Measurements from ENCODE around the gene RPTOR. TPM values are rescaled to one million over a fixed set of nuclear protein-coding genes. Genes with fewer than 3 reads are reported as not detected.

Gene RPTOR
- total RNA-seq, 1 experiment from 2014 or later = 46.2 TPM

- intact Hi-C loops (cut with micrococcal nuclease) = no loop called here
- H3K27ac ChIP-seq (ENCODE audit: low read length) = no peak overlapping the region
- BruUV-seq (replicated peaks) = no TSS peak
- H3K4me3 ChIP-seq (ENCODE audit: low read length) = no peak overlapping the region
- H3K9me3 ChIP-seq (ENCODE audit: low read length) = no peaks in the 10 kb centered on the region
- H3K9ac ChIP-seq (ENCODE audit: low read length) = no peak overlapping the region
- H2AFZ ChIP-seq (ENCODE audit: low read length) = no peak overlapping the region
- H3K4me2 ChIP-seq (ENCODE audit: low read length) = no peak overlapping the region
- H3K9me2 ChIP-seq (replicated peaks; ENCODE audit: low read length) = no peaks in the 10 kb centered on the region
- H3K27me3 ChIP-seq (ENCODE audit: low read length) = no peaks in the 10 kb centered on the region
- ATAC-seq = no peak
- H3K79me2 ChIP-seq (ENCODE audit: low read length) = peaks cover 87% of the 10 kb centered on the region
- H3K4me1 ChIP-seq (ENCODE audit: insufficient read depth, low read length) = peaks cover 17% of the 10 kb centered on the region
- TF ChIP-seq EZH2 (IDR thresholded peaks at IDR 0.05; ENCODE audit: low read length, unreplicated experiment) (no peak), EZH2phosphoT487 (IDR thresholded peaks at IDR 0.05; ENCODE audit: borderline replicate concordance, low read length) (no peak), CTCF (conservative IDR thresholded peaks at IDR 0.05; ENCODE audit: low read depth, low read length) (no peak)
- POLR2A ChIA-PET (ENCODE audit: unreplicated experiment) = no interaction called here
- no peak for DNase-seq
- CTCF ChIA-PET = interaction anchor here (0.7 kb wide), 1 partner anchor 33 kb away, joined by 4 read pairs; no protein-coding TSS in a partner anchor
- H4K20me1 ChIP-seq (ENCODE audit: low read length) = peaks cover 19% of the 10 kb centered on the region; the same call in 1 of the 2 replicates
- H3K36me3 ChIP-seq (ENCODE audit: low read depth, low read length) = no peaks in the 10 kb centered on the region
- no peaks in the 10 kb centered on the region for H3F3A ChIP-seq (ENCODE audit: low read length, unreplicated experiment)
Measured at GRCh38 chr17:80604009-80604669, 59.5 kb downstream of the RPTOR start.

- Histone ChIP-seq H3K4me1 (ENCODE audit: insufficient read depth, low read length) (peaks cover 14% of the 10 kb centered on the region), H3K9me2 (replicated peaks; ENCODE audit: low read length) (no peaks in the 10 kb centered on the region), H3F3A (ENCODE audit: low read length, unreplicated experiment) (no peaks in the 10 kb centered on the region), H3K79me2 (ENCODE audit: low read length) (peaks cover 87% of the 10 kb centered on the region), H4K20me1 (ENCODE audit: low read length) (peaks cover 19% of the 10 kb centered on the region; the same call in 1 of the 2 replicates), H3K4me2 (ENCODE audit: low read length) (no peak overlapping the region), H3K9ac (ENCODE audit: low read length) (no peak overlapping the region), H3K27ac (ENCODE audit: low read length) (no peak overlapping the region), H3K27me3 (ENCODE audit: low read length) (no peaks in the 10 kb centered on the region), H3K9me3 (ENCODE audit: low read length) (no peaks in the 10 kb centered on the region), H3K36me3 (ENCODE audit: low read depth, low read length) (no peaks in the 10 kb centered on the region), H3K4me3 (ENCODE audit: low read length) (no peak overlapping the region), H2AFZ (ENCODE audit: low read length) (no peak overlapping the region)
- POLR2A ChIA-PET (ENCODE audit: unreplicated experiment) = no interaction called here
- intact Hi-C loops (cut with micrococcal nuclease) = no loop called here
- ATAC-seq = no peak
- no peak for DNase-seq
- CTCF ChIA-PET = interaction anchor here (0.7 kb wide), 1 partner anchor 33 kb away, joined by 4 read pairs; no protein-coding TSS in a partner anchor
- no TSS peak for BruUV-seq (replicated peaks)
- TF ChIP-seq EZH2phosphoT487 (IDR thresholded peaks at IDR 0.05; ENCODE audit: borderline replicate concordance, low read length) = no peak
- no peak for TF ChIP-seq CTCF (conservative IDR thresholded peaks at IDR 0.05; ENCODE audit: low read depth, low read length)
- no peak for TF ChIP-seq EZH2 (IDR thresholded peaks at IDR 0.05; ENCODE audit: low read length, unreplicated experiment)
Measured at GRCh38 chr17:80604670-80605010, 60.0 kb downstream of the RPTOR start.

GRCh38 chr17:80605326-80606066 is 60.9 kb downstream of the RPTOR start:
- Histone ChIP-seq H2AFZ (ENCODE audit: low read length) (no peak overlapping the region), H3K4me3 (ENCODE audit: low read length) (no peak overlapping the region), H3K4me2 (ENCODE audit: low read length) (no peak overlapping the region), H3K9me2 (replicated peaks; ENCODE audit: low read length) (no peaks in the 10 kb centered on the region), H3K9ac (ENCODE audit: low read length) (no peak overlapping the region), H3K27ac (ENCODE audit: low read length) (no peak overlapping the region), H3K79me2 (ENCODE audit: low read length) (peaks cover 87% of the 10 kb centered on the region), H3F3A (ENCODE audit: low read length, unreplicated experiment) (no peaks in the 10 kb centered on the region), H3K4me1 (ENCODE audit: insufficient read depth, low read length) (peaks cover 11% of the 10 kb centered on the region), H3K36me3 (ENCODE audit: low read depth, low read length) (no peaks in the 10 kb centered on the region), H4K20me1 (ENCODE audit: low read length) (peaks cover 25% of the 10 kb centered on the region), H3K9me3 (ENCODE audit: low read length) (no peaks in the 10 kb centered on the region), H3K27me3 (ENCODE audit: low read length) (no peaks in the 10 kb centered on the region)
- intact Hi-C loops (cut with micrococcal nuclease) = no loop called here
- TF ChIP-seq EZH2phosphoT487 (IDR thresholded peaks at IDR 0.05; ENCODE audit: borderline replicate concordance, low read length) (no peak), EZH2 (IDR thresholded peaks at IDR 0.05; ENCODE audit: low read length, unreplicated experiment) (no peak), CTCF (conservative IDR thresholded peaks at IDR 0.05; ENCODE audit: low read depth, low read length) (peak; percentile 25; the same call in 1 of the 2 replicates)
- no TSS peak for BruUV-seq (replicated peaks)
- DNase-seq (peak; percentile 90), ATAC-seq (peak; percentile 100)
- POLR2A ChIA-PET (ENCODE audit: unreplicated experiment) = interaction anchor here (0.6 kb wide), 1 partner anchor 21 kb away, joined by 5 read pairs; no protein-coding TSS in a partner anchor
- CTCF ChIA-PET = no interaction called here
